Suprapubic skin (tissue), 4 donors: ENCODE results near the gene DOCK6. TPM values are rescaled to one million over a fixed set of nuclear protein-coding genes. Genes with fewer than 3 reads are reported as not detected.

Experiments used
- DNase-seq, 2 donors: peaks; one replicate each; pipeline ENCODE4 v3.0.0-alpha.2; 2019; ENCODE audit warnings: low spot score in 2 of 2
- H3K27ac ChIP-seq: fragments of 200-600 bp; sonication (generic); one replicate; pipeline ENCODE4 v1.5.1; 2019
- H3K27me3 ChIP-seq: fragments of 200-600 bp; sonication (generic); one replicate; pipeline ENCODE4 v1.5.1; 2019
- H3K36me3 ChIP-seq: fragments of 200-600 bp; sonication (generic); one replicate; pipeline ENCODE4 v1.5.1; 2019
- H3K4me1 ChIP-seq: fragments of 200-600 bp; sonication (generic); one replicate; pipeline ENCODE4 v1.5.1; 2019
- H3K4me3 ChIP-seq: fragments of 200-600 bp; sonication (generic); one replicate; pipeline ENCODE4 v1.5.1; 2019; ENCODE audit warnings: mild to moderate bottlenecking
- H3K9me3 ChIP-seq: fragments of 200-600 bp; sonication (generic); one replicate; pipeline ENCODE4 v1.5.1; 2019
- CTCF ChIP-seq, 2 donors: fragments of 200-600 bp in 1 of 2; fragments of 450-650 bp in 1 of 2; sonication (generic) in 1 of 2; IDR thresholded peaks; one replicate each; pipeline ENCODE4 v1.5.1; 2016 to 2019; ENCODE audit warnings: antibody characterized with exemption in 2 of 2, mild to moderate bottlenecking in 1 of 2, moderate library complexity in 1 of 2
- EP300 ChIP-seq: sonication (generic); formaldehyde crosslinking; IDR thresholded peaks from one replicate; pipeline ENCODE4 v1.6.1; 2017; ENCODE audit warnings: antibody characterized with exemption
- POLR2A ChIP-seq, 2 donors: fragments of 450-650 bp; IDR thresholded peaks; one replicate each; pipeline ENCODE4 v1.6.1; 2017; ENCODE audit warnings: antibody characterized with exemption in 2 of 2, mild to moderate bottlenecking in 2 of 2, moderate library complexity in 2 of 2
- POLR2AphosphoS5 ChIP-seq, 3 donors: sonication (generic); formaldehyde crosslinking; IDR thresholded peaks; one replicate each; pipeline ENCODE4 v1.6.1; 2017; ENCODE audit warnings: antibody characterized with exemption in 3 of 3
- WGBS: methylation state at CpG from one replicate; pipeline ENCODE4 v1.1.5; 2018; 5-methylcytosine and 5-hydroxymethylcytosine counted together
- total RNA-seq, 4 donors: library from RNA; depleted of rRNA; stranded (reverse); fragments of >200 nt; gene quantifications; one replicate each; pipeline ENCODE4 v1.1.0, GENCODE V29; 2016

The DOCK6 gene
- total RNA-seq, 4 donors from 2014 or later, result 69.7 to 188 (median 98.3) TPM

GRCh38 chr19:11224429-11224828 is 37.9 kb downstream of the DOCK6 start:
- Histone ChIP-seq H3K4me1 (no peaks in the 10 kb centered on the region), H3K9me3 (peaks cover 7% of the 10 kb centered on the region), H3K27ac (no peak overlapping the region), H3K36me3 (peaks cover 58% of the 10 kb centered on the region), H3K27me3 (no peaks in the 10 kb centered on the region), H3K4me3 (no peak overlapping the region)
- TF ChIP-seq EP300, result no peak
- no peak for TF ChIP-seq POLR2A (IDR thresholded peaks at IDR 0.05)
- TF ChIP-seq POLR2AphosphoS5 (IDR thresholded peaks at IDR 0.05), result no peak
- no peak for TF ChIP-seq CTCF (IDR thresholded peaks at IDR 0.05)
- DNase-seq, result no peak
- 95% methylated on average over 5 of the region's 7 CpGs for WGBS

GRCh38 chr19:11223200-11223599 is 39.1 kb downstream of the DOCK6 start:
- H3K27me3 ChIP-seq, result no peaks in the 10 kb centered on the region
- WGBS, result 97% methylated on average over 3 of the region's 3 CpGs
- H3K36me3 ChIP-seq, result peaks cover 58% of the 10 kb centered on the region
- H3K4me1 ChIP-seq, result no peaks in the 10 kb centered on the region
- H3K9me3 ChIP-seq, result peaks cover 7% of the 10 kb centered on the region
- no peak for TF ChIP-seq POLR2A (IDR thresholded peaks at IDR 0.05)
- no peak for TF ChIP-seq POLR2AphosphoS5 (IDR thresholded peaks at IDR 0.05)
- no peak for TF ChIP-seq CTCF (IDR thresholded peaks at IDR 0.05)
- no peak for TF ChIP-seq EP300
- H3K27ac ChIP-seq, result no peak overlapping the region
- no peak overlapping the region for H3K4me3 ChIP-seq
- no peak for DNase-seq

GRCh38 chr19:11221082-11221598 is 41.2 kb downstream of the DOCK6 start:
- Histone ChIP-seq H3K27me3 (no peaks in the 10 kb centered on the region), H3K36me3 (peaks cover 65% of the 10 kb centered on the region), H3K9me3 (peaks cover 7% of the 10 kb centered on the region), H3K4me1 (no peaks in the 10 kb centered on the region), H3K27ac (no peak overlapping the region), H3K4me3 (no peak overlapping the region)
- no peak for TF ChIP-seq EP300
- TF ChIP-seq POLR2A (IDR thresholded peaks at IDR 0.05), result no peak
- TF ChIP-seq POLR2AphosphoS5 (IDR thresholded peaks at IDR 0.05), result no peak
- no peak for TF ChIP-seq CTCF (IDR thresholded peaks at IDR 0.05)
- WGBS, result 98% methylated on average over 3 of the region's 3 CpGs
- no peak for DNase-seq

GRCh38 chr19:11214387-11214786 is 47.9 kb downstream of the DOCK6 start:
- WGBS, result 88% methylated on average over 6 of the region's 6 CpGs
- Histone ChIP-seq H3K27ac (no peak overlapping the region), H3K36me3 (peaks cover 54% of the 10 kb centered on the region), H3K9me3 (no peaks in the 10 kb centered on the region), H3K4me3 (no peak overlapping the region), H3K4me1 (no peaks in the 10 kb centered on the region), H3K27me3 (no peaks in the 10 kb centered on the region)
- no peak for TF ChIP-seq POLR2A (IDR thresholded peaks at IDR 0.05)
- no peak for TF ChIP-seq EP300
- no peak for DNase-seq

- TF ChIP-seq CTCF (IDR thresholded peaks at IDR 0.05) (no peak), EP300 (no peak), POLR2A (IDR thresholded peaks at IDR 0.05) (no peak), POLR2AphosphoS5 (IDR thresholded peaks at IDR 0.05) (no peak)
- H3K4me3 ChIP-seq, result no peak overlapping the region
- no peak overlapping the region for H3K27ac ChIP-seq
These were observed 51.7 kb downstream of the DOCK6 start for GRCh38 chr19:11210656-11210928.

More at GRCh38 chr19:11210656-11210928, 51.7 kb downstream of the DOCK6 start:
- H3K9me3 ChIP-seq, result no peaks in the 10 kb centered on the region
- 97% methylated on average over 1 of the region's 1 CpG for WGBS
- DNase-seq, result no peak
- H3K36me3 ChIP-seq, result peaks cover 56% of the 10 kb centered on the region
- H3K4me1 ChIP-seq, result no peaks in the 10 kb centered on the region
- H3K27me3 ChIP-seq, result no peaks in the 10 kb centered on the region
